A673 (cell line): ENCODE data around the gene REEP6.
"Not testable (repeated sequence)": the region's sequence is repeated elsewhere in the genome, so short reads cannot be mapped to it uniquely, and the experiment has no call there.

ENCODE experiments used
- CTCF ChIP-seq: fragments of 300-800, 200-600 bp; sonication (generic); conservative IDR thresholded peaks from 2 replicates; pipeline ENCODE4 v1.5.1; 2017; ENCODE audit warnings: low read depth, mild to moderate bottlenecking, antibody characterized with exemption, low read length, moderate library complexity, mixed read lengths
- EZH2 ChIP-seq: fragments of 200-600 bp; sonication (generic); IDR thresholded peaks from 2 replicates; pipeline ENCODE4 v1.6.1; 2017; ENCODE audit warnings: borderline replicate concordance, low read depth, mild to moderate bottlenecking, mixed read lengths, antibody characterized with exemption, low read length; ENCODE audit not compliant: poor library complexity, severe bottlenecking

DNA sequence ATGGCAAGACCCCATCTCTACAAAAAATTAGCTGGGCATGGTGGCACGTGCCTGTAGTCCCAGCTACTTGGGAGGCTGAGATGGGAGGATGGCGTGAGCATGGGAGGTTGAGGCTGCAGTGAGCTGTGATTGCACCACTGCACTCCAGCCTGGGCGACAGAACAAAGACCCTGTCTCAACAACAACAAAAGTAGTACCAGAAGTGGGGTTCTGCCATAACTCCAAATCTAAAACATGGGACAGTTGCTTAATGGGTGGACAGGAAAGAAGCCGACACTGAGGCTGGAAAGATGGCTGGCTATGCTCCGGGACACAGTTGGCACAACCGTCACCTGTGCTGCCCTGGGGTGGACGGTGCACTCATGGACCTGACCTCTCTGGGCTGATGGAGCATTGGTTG is 44.7 kb downstream of the REEP6 start:
- not testable (repeated sequence) for TF ChIP-seq CTCF, EZH2
